ENCODE measurements around the gene ANKRD55.
A peak's percentile ranks its signal among the peaks of the same experiment; 100 is the strongest.
"Not testable (repeated sequence)": the region's sequence is repeated elsewhere in the genome, so short reads cannot be mapped to it uniquely, and the experiment has no call there.

The ANKRD55 gene

DNA sequence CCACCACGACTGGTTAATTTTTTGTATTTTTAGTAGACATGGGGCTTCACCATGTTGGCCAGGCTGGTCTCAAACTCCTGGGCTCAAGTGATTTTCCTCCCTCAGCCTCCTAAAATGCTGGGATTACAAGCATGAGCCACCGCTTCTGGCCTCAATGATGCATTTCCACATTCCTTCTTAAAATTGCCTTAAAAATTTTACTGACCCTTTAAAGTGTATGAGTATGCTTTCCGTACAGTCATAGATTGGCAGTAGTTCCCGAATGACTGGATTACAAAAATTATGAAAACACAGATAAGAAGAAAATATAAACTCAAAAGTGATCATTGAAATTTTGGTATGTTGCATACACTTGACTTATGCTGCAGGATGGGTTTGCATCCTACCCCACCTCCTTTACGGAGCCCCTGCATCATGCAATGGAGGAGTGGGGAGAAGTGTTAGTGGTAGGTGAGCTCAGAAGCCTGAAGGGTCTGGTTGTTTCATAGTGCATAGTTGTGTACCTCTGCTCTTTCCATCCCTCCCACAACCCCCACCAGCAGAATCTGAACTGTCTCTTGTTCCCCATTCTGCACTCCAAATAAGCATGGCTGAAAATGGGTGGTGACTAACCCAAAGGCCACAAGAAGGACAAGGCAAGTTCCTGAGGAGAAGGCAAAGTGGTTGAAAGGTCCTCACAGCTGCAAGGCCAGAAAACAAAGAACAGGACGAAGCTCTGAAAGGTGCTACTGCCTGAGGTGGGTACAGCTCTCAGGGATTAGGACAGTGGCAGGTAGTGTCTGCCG is 26.8 kb downstream of the ANKRD55 start:
- peak; percentile 42 for DNase-seq

DNA sequence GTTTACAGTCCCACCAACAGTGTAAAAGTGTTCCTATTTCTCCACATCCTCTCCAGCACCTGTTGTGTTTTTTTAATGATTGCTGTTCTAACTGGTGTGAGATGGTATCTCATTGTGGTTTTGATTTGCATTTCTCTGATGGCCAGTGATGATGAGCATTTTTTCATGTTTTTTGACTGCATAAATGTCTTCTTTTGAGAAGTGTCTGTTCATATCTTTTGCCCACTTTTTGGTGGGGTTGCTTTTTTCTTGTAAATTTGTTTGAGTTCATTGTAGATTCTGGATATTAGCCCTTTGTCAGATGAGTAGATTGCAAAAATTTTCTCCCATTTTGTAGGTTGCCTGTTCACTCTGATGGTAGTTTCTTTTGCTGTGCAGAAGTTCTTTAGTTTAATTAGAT is 29.2 kb downstream of the ANKRD55 start:
- DNase-seq, result not testable (repeated sequence)

DNA sequence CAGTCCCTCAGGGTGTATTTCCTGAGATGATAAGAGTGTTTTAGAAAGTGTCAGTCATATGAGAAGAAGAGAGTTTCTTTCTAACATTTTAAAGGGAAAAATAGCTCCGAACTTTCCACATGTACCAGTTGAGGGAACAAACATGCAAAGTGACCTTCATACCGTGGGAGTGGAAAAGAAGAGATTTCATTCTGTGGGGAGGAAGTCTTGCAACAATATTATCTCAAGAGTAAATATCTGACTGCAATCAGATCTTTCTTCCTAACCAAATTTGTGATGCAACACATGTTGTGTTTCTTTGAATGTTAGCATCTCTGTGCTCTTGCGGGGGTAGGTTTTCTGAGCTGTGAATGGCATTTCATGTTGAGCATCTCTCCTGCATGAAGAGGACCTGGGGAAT is 30.6 kb downstream of the ANKRD55 start:
- peak; percentile 53 for DNase-seq

DNA sequence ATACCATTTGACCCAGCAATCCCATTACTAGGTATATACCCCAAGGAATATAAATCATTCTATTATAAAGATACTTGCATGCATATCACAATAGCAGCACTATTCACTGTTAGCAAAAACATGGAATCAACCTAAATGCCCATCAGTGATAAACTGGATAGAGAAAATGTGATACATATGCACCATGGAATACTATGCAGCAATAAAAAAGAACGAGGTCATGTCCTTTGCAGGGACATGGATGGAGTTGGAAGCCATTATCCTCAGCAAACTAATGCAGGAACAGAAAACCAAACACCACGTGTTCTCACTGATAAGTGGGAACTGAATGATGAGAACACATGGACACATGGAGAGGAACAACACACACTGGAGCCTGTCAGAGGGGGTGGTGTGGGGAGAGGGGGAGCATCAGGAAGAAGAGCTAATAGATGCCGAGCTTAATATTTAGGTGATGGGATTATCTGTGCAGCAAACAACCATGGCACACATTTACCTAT is 31.3 kb downstream of the ANKRD55 start:
- not testable (repeated sequence) for DNase-seq

DNA sequence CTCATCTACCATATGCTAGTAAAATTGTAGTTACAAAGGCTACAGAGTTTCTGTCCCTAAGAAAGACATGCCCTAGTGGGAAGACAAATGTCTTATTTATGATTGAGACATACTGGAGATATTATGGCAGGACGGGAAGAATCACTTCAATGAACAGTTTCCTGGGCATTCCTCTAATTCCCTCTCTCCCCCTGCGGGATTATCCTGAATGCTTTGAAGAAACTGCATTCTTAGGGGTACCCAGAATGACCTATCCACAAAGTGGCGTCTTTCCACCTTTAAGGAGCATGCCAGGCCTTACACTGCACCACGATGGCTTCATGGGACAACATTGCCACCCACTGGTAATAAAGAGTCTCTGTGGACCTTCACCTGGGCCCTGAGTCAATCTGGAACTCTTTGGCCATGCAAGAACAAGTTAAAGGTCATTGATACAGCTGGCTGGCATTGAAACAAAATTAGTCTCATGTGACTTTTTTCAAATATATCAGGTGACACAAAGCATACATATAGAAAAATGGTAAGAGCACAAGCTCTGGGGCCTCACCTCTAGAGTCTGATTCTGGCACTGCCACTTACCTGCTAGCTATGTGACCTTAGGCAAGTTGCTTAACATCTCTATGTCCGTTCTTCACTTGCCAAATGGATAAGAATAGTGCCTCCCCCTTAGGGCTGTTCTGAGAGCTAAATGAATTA is 32.0 kb downstream of the ANKRD55 start:
- peak; percentile 82 for DNase-seq

DNA sequence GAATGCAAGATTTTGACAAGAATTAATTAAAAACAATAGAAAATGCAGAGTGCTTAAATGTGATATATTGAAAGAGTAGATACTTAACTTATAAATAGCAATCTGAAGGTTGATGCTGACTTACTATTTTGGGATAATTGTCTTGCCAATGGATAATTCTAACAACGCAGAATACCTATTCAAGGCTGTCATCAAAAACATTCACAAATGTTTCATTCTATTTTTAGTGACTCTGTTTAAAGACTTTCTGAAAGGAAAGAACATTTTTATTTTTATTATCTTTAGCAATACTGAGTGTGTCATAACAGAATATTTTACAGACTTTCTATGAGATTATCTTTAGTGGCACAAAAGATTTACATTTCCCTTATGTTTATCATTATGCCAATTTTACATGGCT is 38.1 kb downstream of the ANKRD55 start:
- DNase-seq, result no peak

DNA sequence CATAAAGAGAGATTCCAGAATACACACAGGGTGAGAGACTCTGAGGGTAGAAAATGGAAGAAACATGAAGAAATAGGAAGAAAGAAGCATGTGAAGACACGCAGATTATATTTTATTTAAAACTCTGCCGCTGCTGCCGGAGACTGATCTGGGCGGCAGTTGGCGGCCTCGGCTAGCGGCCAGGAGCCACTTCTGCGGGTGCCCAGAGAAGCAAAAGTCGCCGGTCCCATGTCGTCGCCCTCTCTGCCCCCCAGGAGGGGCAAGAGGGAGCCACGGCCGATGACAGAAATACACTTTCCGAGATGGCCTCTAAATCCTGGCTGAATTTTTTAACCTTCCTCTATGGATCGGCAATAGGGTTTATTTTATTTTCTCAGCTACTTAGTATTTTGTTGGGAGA is 40.9 kb downstream of the ANKRD55 start:
- DNase-seq, result no peak

DNA sequence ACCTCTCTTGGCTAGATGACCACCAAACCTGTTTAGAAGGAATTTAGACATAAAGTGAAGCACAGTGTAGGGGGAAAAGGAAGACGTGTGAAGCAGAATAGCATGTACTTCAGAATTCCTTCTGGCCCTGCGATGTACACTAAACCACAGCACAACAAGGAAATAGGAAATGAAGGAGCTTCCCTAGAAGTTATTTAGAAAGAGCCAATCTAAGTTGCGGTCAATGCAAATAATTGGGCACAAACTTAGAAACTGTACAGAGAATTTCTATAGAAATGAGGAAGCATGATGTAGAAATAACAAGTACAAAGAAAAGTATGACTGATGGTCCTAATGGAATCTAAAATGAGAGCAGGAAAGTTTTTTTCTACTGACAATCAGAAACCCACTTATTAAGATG is 41.5 kb downstream of the ANKRD55 start:
- DNase-seq, result peak; percentile 70

DNA sequence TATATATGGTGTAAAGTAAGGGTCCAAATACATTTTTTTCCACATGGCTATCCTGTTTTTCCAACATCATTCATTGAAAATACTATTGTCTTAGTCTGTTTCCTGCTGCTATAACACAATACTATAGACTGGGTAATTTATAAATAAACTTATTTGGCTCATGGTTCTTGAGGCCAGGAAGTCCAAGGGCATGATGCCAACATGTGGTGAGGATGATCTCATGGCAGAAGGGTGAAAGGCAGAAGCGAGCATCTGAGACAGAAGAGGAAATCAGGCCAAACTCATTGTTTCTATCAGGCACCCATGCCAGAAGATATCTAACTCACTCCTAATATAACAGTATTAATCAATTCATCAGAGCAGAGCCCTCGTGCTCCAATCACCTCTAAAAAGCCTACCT is 42.6 kb downstream of the ANKRD55 start:
- DNase-seq, result peak; percentile 93

DNA sequence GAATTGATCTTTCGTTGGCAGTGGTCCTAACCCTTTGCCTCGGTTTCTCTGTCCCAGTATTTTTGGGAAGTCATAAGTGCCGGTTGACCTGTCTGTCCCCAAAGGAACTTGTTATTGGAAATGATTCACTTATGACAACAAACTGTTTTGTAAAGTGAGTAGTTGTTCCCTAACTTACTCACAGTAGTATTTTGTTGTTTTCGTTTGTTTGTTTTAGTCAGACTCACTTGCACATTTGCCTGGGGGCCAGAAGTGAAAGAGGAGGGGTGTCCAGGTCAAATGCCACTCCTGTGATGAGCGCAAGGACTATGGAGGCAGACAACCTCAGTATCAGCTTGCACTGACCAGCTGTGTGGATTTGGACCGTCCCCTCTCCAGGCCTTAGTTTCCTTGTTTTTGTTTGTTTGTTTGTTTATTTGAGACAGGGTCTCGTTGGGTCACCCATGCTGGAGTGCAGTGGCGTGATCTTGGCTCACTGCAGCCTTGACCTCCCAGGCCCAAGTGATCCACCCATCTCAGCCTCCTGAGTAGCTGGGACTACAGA is 47.3 kb downstream of the ANKRD55 start:
- no peak for DNase-seq

DNA sequence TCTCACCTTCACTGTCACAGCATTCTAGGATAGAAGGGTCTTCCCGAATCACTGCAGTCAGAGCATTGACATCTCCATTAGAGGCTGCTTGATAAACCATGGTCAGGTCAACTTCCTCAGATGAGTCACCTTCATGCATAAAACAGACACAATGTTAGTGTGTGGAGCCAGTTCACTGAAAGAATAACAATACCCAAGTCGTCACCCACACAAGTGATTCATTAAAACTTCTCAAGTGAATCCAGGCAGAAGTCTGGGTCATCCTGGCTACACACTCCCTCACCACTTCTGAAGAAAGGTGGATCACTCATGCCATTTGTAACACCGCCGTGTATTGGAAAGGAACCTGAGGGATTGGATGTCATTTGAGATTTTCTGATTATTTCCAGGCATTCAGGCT is 49.6 kb downstream of the ANKRD55 start:
- DNase-seq, result peak; percentile 83

DNA sequence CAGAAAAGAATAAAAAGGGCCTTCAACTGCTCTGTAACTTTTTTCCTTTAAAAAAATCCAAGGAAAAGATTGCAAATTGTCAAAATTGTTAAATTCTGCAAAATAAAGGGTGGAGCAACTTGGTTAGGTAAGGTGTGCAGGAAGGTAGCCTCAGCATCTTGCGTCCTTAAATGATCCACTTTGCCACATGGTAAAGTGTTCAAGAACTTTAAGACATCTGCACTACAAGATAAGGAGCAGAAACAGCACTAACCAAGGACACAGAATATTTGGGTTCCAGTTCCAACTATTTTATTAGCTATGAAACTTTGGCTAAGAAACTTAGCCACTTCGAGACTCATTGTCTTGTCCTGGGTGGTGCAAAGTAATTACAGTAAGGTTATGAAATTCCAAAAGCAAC is 53.7 kb downstream of the ANKRD55 start:
- DNase-seq, result no peak

DNA sequence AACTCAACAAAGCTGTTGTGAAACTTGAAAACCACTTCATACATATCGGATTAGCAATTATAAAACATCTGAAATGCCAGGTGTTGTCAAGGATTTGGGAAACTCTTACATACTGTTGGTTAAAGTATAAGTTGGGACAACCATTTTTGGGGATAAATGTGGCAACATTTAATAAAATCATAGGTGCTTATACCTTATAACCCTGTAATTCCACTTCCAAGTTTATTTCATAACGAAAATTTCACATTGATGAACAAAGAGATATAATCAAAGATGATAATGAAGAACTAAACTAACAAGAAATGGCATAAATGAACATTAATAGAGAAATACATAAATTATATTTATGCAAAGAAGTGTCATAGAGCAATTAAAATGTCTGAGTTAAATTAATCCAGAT is 54.3 kb downstream of the ANKRD55 start:
- DNase-seq, result no peak

DNA sequence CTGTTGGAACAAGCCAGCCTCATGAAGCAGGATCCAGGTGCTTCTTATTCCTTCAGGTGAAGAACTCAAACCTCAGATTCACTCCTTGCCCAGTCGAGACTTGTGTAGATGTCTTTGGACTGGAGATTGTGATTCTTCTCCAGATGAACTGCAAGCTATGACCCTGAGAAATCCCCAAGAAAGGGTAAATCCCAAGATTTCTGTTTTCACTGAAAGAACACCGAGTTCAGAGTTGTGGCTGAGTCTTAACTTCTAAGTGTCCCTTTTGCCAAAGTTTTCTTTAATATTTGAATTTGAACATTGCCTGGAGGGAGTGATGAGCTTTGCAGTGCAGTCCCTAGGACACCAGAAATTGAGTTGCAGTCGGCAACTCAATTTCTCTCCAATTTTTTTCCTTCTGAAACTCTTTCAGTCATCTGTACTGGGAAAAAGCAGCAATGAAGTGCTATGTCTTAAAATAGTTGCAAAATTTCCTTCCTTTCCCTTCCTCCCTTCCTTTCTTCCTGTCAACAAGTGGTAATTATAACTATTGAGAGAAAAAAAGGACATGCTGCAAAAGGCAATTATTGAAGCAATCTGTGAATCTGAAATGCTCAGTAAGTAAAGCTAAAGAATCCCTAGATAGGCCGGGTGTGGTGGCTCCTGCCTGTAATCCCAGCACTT is 56.1 kb downstream of the ANKRD55 start:
- DNase-seq, result no peak

DNA sequence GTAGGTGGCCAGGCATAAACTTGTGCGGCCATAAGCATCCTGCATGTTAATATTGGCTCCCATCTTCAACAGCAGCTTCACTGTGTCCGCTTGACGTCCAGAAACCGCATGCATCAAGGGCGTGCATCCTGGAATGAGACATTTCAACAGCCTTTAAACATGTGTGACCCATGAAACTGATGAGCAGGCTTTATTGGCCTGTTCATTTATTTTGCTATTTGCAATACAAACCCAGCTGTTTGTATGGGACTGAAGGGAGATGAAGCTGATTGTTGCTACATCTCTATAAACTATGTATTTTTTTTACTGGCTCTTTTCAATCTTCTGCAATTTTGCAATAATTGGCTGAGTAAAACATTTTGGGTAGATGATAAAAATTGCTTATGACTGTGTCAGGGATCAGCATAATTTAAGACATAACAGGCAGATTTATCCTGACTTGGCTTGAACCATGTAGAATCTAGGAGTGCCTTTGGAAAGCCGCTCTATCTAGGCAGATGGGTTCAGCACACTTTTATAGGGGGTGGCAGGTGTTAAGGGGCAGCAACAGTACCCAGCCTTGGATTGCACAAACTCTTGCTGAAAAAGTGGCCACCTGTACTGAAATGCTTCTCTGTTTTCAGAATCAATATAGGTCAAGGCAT is 56.9 kb downstream of the ANKRD55 start:
- no peak for DNase-seq

DNA sequence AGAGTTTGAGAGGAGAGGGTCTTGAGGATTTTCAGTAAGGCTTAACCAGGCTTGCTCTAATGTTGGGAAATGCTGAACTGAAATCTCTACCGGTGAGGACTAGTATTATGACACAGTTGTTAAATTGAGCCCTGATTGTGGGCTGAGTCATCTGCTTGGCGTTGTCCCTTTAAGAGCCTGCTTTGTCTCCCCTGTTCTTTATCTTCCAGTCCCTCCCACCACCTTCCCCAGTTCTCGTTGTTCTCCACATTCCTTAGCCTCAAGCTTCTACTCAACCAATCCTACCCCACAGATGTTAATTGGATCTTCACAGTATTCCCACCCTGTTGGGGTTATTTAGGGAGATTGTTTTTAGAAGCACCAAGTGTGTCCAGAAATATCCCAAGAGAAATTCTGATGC is 57.6 kb downstream of the ANKRD55 start:
- peak; percentile 56 for DNase-seq

DNA sequence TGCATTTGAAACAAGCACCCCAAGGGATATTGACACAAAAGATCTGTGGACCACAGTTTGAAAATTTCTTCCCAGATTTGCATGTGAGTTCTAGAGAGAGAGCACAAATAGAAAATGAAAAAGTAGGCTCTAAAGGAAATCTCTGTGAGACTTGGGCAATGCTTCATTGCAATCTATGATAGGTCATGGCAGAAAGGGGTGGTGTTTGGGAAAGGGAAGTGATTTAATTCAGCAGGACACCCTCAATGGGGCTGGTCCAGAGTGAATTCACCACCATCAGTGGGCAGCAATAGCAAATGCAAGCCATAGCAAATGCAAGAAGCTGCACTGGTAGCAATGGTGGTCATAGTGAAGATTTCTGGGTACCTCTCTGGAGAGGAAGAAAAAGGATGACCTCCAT is 58.1 kb downstream of the ANKRD55 start:
- peak; percentile 86 for DNase-seq

DNA sequence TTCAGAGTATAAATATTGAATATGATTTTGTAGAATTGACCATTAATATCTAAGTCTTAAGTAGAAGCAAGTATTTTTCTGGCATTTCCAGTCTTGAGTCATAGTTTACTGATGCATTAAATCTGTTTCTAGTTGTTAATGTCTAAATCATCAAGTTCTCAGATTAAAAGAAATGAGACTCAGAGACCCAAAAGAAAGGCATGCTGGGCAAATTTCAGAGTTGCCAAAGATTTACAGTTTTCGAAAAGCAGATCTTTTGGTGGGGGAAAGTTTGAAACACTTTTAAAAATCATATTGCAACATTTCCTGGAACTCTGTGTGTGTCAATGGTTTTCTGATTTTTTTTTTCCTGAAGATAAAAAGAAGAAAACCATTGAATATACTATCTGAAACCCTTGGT is 60.9 kb downstream of the ANKRD55 start:
- DNase-seq, result peak; percentile 88

DNA sequence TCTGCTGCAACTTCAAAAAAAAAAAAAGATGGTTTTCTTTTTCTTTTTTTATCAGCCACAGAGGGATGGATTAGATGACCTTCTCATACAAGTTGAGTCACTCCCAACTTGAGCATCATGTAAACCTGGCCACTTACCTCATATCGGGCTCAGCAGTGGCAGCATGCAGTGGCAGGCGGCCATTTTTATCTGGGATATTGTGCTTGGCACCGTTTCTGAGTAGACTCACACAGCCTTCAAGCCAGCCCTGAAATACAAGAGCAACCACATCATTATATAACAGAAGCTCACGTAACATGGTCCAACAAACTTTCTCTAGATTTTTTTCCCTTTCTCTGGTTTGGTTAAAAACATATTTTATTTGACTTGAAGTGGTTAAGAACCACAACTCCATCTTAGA is 62.6 kb downstream of the ANKRD55 start:
- DNase-seq, result no peak

DNA sequence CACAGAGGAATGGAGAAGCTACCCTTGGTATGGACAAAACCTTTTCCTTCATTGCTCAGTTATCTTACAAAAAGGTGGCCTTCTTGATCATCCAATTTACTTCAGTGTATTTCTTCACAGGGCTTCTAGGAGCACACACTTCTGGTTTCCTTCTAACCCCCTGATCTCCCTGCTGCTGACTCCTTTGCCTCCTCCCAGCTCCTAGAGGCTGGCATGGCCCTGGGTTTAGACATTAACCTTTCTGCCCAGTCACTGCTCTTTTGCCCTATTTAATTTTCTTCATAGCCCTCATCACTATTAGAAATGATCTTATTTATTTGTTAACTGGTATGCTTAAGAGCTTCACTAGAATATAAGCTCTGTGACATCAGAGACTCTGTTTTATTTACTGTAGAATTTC is 63.2 kb downstream of the ANKRD55 start:
- DNase-seq, result peak; percentile 29

DNA sequence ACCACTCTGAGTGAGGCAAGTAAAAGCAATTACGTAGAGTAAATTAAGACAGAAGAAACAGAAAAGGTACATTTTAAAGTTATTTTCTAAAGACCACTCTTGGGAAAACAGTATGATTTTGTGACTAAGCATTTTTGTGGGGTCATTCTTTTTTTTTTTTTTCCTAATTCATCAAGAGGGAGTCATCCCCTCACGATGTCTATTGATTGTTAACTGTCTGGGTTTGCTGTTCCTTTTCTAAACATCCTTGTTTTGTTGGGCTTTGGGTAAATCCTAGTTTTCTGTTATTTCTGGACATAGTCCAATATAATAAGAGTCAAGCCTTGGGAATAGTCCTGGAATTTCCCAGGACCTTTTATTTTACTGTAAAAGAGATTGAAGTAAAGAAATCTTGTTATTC is 63.8 kb downstream of the ANKRD55 start:
- no peak for DNase-seq

DNA sequence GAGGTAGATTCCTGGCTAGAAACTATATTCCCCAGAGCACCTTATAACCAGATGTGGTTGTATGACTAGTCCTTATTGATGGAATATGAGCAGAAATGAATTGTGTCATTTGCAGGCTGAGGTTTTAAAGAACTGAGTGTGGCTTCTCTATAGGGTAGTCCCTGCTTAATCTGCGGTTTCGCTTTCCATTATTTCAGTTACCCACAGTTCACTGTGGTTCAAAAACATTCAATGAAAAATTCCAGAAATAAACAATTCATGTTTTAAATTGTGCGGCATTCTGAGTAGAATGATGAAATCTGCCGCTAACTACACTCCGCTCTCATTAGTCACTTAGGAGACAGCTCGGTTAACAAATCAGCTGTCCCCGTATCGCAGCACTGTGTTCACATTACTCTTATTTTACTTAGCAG is 65.1 kb downstream of the ANKRD55 start:
- peak; percentile 92 for DNase-seq

DNA sequence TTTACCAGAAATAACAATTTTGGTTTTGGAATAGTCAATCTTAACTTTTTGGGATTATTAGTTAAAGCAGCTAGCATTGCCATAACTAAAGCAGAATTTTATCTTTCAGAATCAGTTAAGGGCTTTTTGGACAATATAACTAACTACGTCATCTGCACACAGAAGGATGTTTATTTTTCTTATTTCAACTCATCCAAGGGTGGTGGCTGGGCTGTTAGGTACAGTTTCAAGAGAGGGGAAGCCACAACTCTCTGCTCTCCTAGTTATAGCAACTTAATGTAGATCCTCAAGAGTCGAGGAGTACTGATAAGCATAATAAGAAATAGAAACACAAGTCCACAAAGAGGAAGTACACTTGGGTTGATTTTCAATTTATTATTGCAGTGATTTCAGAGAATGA is 65.6 kb downstream of the ANKRD55 start:
- no peak for DNase-seq

Data from suppressor macrophage treated with lipopolysaccharide for 4 hours (primary cell).